Loucy (cell line): ENCODE measurements around the gene TOR1AIP2.

Source experiments
- H2AFZ ChIP-seq: fragments of 200-600 bp; sonication (generic); 2 replicates; pipeline ENCODE4 v1.6.0; 2016; ENCODE audit warnings: antibody characterized with exemption, mild to moderate bottlenecking, low read length, moderate library complexity
- H3F3A ChIP-seq: fragments of 200-600 bp; 2 replicates; pipeline ENCODE4 v1.6.0; 2016; ENCODE audit warnings: antibody characterized with exemption, low read depth, mild to moderate bottlenecking
- H3K27me3 ChIP-seq: fragments of 200-600 bp; sonication (generic); 2 replicates; pipeline ENCODE4 v1.6.1; 2014; ENCODE audit warnings: low read length, mild to moderate bottlenecking; ENCODE audit not compliant: insufficient read depth, poor library complexity, severe bottlenecking
- H3K36me3 ChIP-seq: fragments of 200-600 bp; sonication (generic); 2 replicates; pipeline ENCODE4 v1.6.1; 2016; ENCODE audit warnings: low read length; ENCODE audit not compliant: insufficient read depth
- H3K4me1 ChIP-seq: fragments of 200-600 bp; sonication (generic); 2 replicates; pipeline ENCODE4 v1.5.1; 2014; ENCODE audit warnings: low read length, mild to moderate bottlenecking; ENCODE audit not compliant: insufficient read depth, poor library complexity, severe bottlenecking
- H3K4me2 ChIP-seq: fragments of 200-600 bp; sonication (generic); 2 replicates; pipeline ENCODE4 v1.6.0; 2014; ENCODE audit warnings: antibody characterized with exemption, low read length, low read depth, mild to moderate bottlenecking; ENCODE audit not compliant: poor library complexity, severe bottlenecking
- H3K4me3 ChIP-seq: fragments of 200-600 bp; sonication (generic); 2 replicates; pipeline ENCODE4 v1.5.1; 2014; ENCODE audit warnings: low read length, mild to moderate bottlenecking, mixed read lengths; ENCODE audit not compliant: poor library complexity, severe bottlenecking
- H3K79me2 ChIP-seq: fragments of 200-600 bp; sonication (generic); 2 replicates; pipeline ENCODE4 v1.6.1; 2014; ENCODE audit warnings: low read length; ENCODE audit not compliant: insufficient read depth
- H3K9ac ChIP-seq: fragments of 200-600 bp; sonication (generic); 2 replicates; pipeline ENCODE4 v1.6.0; 2014; ENCODE audit warnings: mild to moderate bottlenecking, low read depth, low read length, moderate library complexity; ENCODE audit not compliant: poor library complexity, severe bottlenecking
- H3K9me2 ChIP-seq: fragments of 200-600 bp; sonication (generic); replicated peaks from 2 replicates; pipeline ENCODE4 v1.6.1; 2016; ENCODE audit warnings: low read depth, low read length, mixed read lengths
- H3K9me3 ChIP-seq: fragments of 200-600 bp; sonication (generic); 2 replicates; pipeline ENCODE4 v1.6.1; 2014; ENCODE audit warnings: mild to moderate bottlenecking, antibody characterized with exemption, low read length, low read depth; ENCODE audit not compliant: insufficient read depth
- H4K20me1 ChIP-seq: fragments of 200-600 bp; sonication (generic); 2 replicates; pipeline ENCODE4 v1.6.0; 2014; ENCODE audit warnings: antibody characterized with exemption, low read length, mild to moderate bottlenecking; ENCODE audit not compliant: insufficient read depth, poor library complexity, severe bottlenecking
- CTCF ChIP-seq: fragments of 200-600 bp; sonication (generic); conservative IDR thresholded peaks from 2 replicates; pipeline ENCODE4 v1.5.1; 2014; ENCODE audit warnings: mild to moderate bottlenecking, antibody characterized with exemption, low read length
- EZH2phosphoT487 ChIP-seq: fragments of 200-600 bp; IDR thresholded peaks from 2 replicates; pipeline ENCODE4 v1.6.1; 2018; ENCODE audit warnings: antibody characterized with exemption, mild to moderate bottlenecking, moderate library complexity, borderline replicate concordance

Gene TOR1AIP2

GRCh38 chr1:179866616-179867015 is 11.0 kb downstream of the TOR1AIP2 start:
- Histone ChIP-seq H3F3A (no peaks in the 10 kb centered on the region), H3K4me1 (peaks cover 11% of the 10 kb centered on the region), H3K27me3 (no peaks in the 10 kb centered on the region), H3K4me3 (no peak overlapping the region), H4K20me1 (peaks cover 4% of the 10 kb centered on the region), H2AFZ (no peak overlapping the region), H3K4me2 (no peak overlapping the region), H3K9me3 (no peaks in the 10 kb centered on the region), H3K36me3 (peaks cover 48% of the 10 kb centered on the region; the same call in 1 of the 2 replicates), H3K9ac (no peak overlapping the region), H3K79me2 (peaks cover 35% of the 10 kb centered on the region), H3K9me2 (no peaks in the 10 kb centered on the region)
- TF ChIP-seq CTCF (no peak), EZH2phosphoT487 (no peak)

- H3K79me2 ChIP-seq = peaks cover 23% of the 10 kb centered on the region
- TF ChIP-seq EZH2phosphoT487 (no peak), CTCF (no peak)
- no peaks in the 10 kb centered on the region for H3F3A ChIP-seq
- no peak overlapping the region for H3K4me2 ChIP-seq
- H2AFZ ChIP-seq = no peak overlapping the region
- H3K9me2 ChIP-seq = no peaks in the 10 kb centered on the region
- H3K9me3 ChIP-seq = no peaks in the 10 kb centered on the region
- no peak overlapping the region for H3K9ac ChIP-seq
- H3K4me1 ChIP-seq = no peaks in the 10 kb centered on the region
- no peaks in the 10 kb centered on the region for H3K27me3 ChIP-seq
- H4K20me1 ChIP-seq = peaks cover 4% of the 10 kb centered on the region
- no peak overlapping the region for H3K4me3 ChIP-seq
- peaks cover 48% of the 10 kb centered on the region; the same call in 1 of the 2 replicates for H3K36me3 ChIP-seq
Observed at GRCh38 chr1:179865377-179865776, 12.2 kb downstream of the TOR1AIP2 start.

- no peak overlapping the region for H2AFZ ChIP-seq
- H3K36me3 ChIP-seq = peaks cover 21% of the 10 kb centered on the region; the same call in 1 of the 2 replicates
- no peaks in the 10 kb centered on the region for H3K9me2 ChIP-seq
Observed at GRCh38 chr1:179860652-179861051, 17.0 kb downstream of the TOR1AIP2 start.

More at GRCh38 chr1:179860652-179861051, 17.0 kb downstream of the TOR1AIP2 start:
- Histone ChIP-seq H3K79me2 (no peaks in the 10 kb centered on the region; the same call in 1 of the 2 replicates), H3K4me3 (no peak overlapping the region), H3F3A (no peaks in the 10 kb centered on the region), H4K20me1 (no peaks in the 10 kb centered on the region), H3K4me2 (no peak overlapping the region), H3K4me1 (no peaks in the 10 kb centered on the region), H3K9ac (no peak overlapping the region), H3K27me3 (no peaks in the 10 kb centered on the region), H3K9me3 (no peaks in the 10 kb centered on the region)
- TF ChIP-seq CTCF (no peak), EZH2phosphoT487 (no peak)
